ENCODE measurements around the gene ACTMAP.

DNA sequence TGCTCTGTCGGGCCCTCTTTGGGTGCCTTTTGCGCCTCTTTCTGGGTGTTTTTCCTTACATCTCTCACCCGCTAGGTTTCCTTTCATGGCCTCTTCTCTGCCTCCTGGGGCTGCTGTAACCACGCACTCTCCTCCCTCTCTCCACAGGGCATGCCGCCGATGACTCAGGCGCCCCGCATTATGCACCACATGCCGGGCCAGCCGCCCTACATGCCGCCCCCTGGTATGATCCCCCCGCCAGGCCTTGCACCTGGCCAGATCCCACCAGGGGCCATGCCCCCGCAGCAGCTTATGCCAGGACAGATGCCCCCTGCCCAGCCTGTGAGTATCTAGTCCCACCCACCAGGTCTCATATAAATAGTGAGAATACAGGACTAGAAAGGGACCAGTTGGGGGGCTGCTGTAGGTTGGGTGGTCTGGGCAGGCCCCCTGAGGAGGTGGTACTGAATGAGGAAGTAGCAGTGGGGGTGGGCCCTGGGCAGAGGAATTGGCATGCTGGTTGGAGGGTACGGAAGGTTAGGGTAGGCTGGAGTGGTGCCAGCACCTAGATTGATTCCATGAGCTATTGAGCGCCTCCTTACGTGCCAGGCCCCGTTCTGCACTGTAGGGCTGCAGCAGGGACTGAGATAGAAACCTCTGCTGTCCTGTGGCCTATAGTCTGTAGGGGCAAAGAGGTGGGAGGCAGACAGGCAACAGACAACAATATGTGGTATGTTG, 12.6 kb upstream of the ACTMAP start:
- TF ChIP-seq, protein P1, sequence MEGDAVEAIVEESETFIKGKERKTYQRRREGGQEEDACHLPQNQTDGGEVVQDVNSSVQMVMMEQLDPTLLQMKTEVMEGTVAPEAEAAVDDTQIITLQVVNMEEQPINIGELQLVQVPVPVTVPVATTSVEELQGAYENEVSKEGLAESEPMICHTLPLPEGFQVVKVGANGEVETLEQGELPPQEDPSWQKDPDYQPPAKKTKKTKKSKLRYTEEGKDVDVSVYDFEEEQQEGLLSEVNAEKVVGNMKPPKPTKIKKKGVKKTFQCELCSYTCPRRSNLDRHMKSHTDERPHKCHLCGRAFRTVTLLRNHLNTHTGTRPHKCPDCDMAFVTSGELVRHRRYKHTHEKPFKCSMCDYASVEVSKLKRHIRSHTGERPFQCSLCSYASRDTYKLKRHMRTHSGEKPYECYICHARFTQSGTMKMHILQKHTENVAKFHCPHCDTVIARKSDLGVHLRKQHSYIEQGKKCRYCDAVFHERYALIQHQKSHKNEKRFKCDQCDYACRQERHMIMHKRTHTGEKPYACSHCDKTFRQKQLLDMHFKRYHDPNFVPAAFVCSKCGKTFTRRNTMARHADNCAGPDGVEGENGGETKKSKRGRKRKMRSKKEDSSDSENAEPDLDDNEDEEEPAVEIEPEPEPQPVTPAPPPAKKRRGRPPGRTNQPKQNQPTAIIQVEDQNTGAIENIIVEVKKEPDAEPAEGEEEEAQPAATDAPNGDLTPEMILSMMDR (IDR thresholded peaks at IDR 0.05): no peak
- no peak for TF ChIP-seq POLR2A (IDR thresholded peaks at IDR 0.05)
